HepG2 (cell line): ENCODE data around the gene MCF2L. TPM values are rescaled to one million over a fixed set of nuclear protein-coding genes. Genes with fewer than 3 reads are reported as not detected.

Experiments used
- ARID2 ChIP-seq: sonication (generic); formaldehyde crosslinking; IDR thresholded peaks from 2 replicates; pipeline ENCODE4 v1.8.1; 2022; ENCODE audit warnings: mild to moderate bottlenecking, missing genetic modification reagents, borderline replicate concordance
- ARNT ChIP-seq: fragments of 450-650 bp; IDR thresholded peaks from 2 replicates; pipeline ENCODE4 v1.6.1; 2017
- DPF2 ChIP-seq: sonication (generic); formaldehyde crosslinking; IDR thresholded peaks from 2 replicates; pipeline ENCODE4 v1.4.0; 2020; ENCODE audit warnings: mild to moderate bottlenecking, low read depth, missing genetic modification reagents, borderline replicate concordance
- FOXM1 ChIP-seq: sonication (generic); formaldehyde crosslinking; IDR thresholded peaks from 2 replicates; pipeline ENCODE4 v1.5.0; 2020; ENCODE audit warnings: missing genetic modification reagents
- HMG20A ChIP-seq: IDR thresholded peaks from 2 replicates; pipeline ENCODE4 v1.6.1; 2016; ENCODE audit warnings: borderline replicate concordance
- NFYC ChIP-seq: IDR thresholded peaks from 2 replicates; pipeline ENCODE4 v1.6.1; 2016; ENCODE audit warnings: missing genetic modification reagents, missing compliant biosample characterization
- PRDM10 ChIP-seq: sonication (generic); formaldehyde crosslinking; IDR thresholded peaks from 2 replicates; pipeline ENCODE4 v1.4.0; 2020; ENCODE audit warnings: low read depth, missing genetic modification reagents
- RFX5 ChIP-seq: IDR thresholded peaks from 2 replicates; pipeline ENCODE4 v1.6.1; 2011; ENCODE audit warnings: low read depth, low read length, improper control_type of control experiment
- RFXAP ChIP-seq: sonication (generic); formaldehyde crosslinking; IDR thresholded peaks from 2 replicates; pipeline ENCODE4 v1.4.0; 2020; ENCODE audit warnings: missing genetic modification reagents, borderline replicate concordance
- RXRB ChIP-seq: IDR thresholded peaks from 2 replicates; pipeline ENCODE4 v1.6.1; 2016; ENCODE audit warnings: borderline replicate concordance, missing genetic modification reagents, missing compliant biosample characterization
- SMAD9 ChIP-seq: sonication (generic); formaldehyde crosslinking; IDR thresholded peaks from 2 replicates; pipeline ENCODE4 v1.5.1; 2020; ENCODE audit warnings: mild to moderate bottlenecking, missing genetic modification reagents
- SRF ChIP-seq: IDR thresholded peaks from 2 replicates; pipeline ENCODE4 v1.6.1; 2011; ENCODE audit warnings: mild to moderate bottlenecking, low read depth, low read length, moderate library complexity
- XRCC5 ChIP-seq: fragments of 200-400 bp; formaldehyde crosslinking; optimal IDR thresholded peaks from 2 replicates; pipeline ENCODE3; 2017; ENCODE audit warnings: mild to moderate bottlenecking, low read length
- ZBTB39 ChIP-seq: sonication (generic); formaldehyde crosslinking; IDR thresholded peaks from 2 replicates; pipeline ENCODE4 v1.5.0; 2020; ENCODE audit warnings: missing genetic modification reagents
- ZNF205 ChIP-seq: IDR thresholded peaks from 2 replicates; pipeline ENCODE4 v1.6.1; 2018; ENCODE audit warnings: missing biosample characterization, missing genetic modification reagents
- ZNF251 ChIP-seq: sonication (generic); formaldehyde crosslinking; IDR thresholded peaks from 2 replicates; pipeline ENCODE4 v1.9.0; 2021; ENCODE audit warnings: mild to moderate bottlenecking, missing genetic modification reagents
- ZNF276 ChIP-seq: sonication (generic); formaldehyde crosslinking; IDR thresholded peaks from 2 replicates; pipeline ENCODE4 v1.4.0; 2020; ENCODE audit warnings: mild to moderate bottlenecking, low read depth, missing genetic modification reagents
- ZNF503 ChIP-seq: sonication (generic); formaldehyde crosslinking; IDR thresholded peaks from 2 replicates; pipeline ENCODE4 v1.4.0; 2020; ENCODE audit warnings: missing genetic modification reagents
- ZNF556 ChIP-seq: sonication (generic); formaldehyde crosslinking; IDR thresholded peaks from 2 replicates; pipeline ENCODE4 v1.4.0; 2020; ENCODE audit warnings: mild to moderate bottlenecking, missing genetic modification reagents, borderline replicate concordance
- ZNF740 ChIP-seq: sonication (generic); formaldehyde crosslinking; IDR thresholded peaks from 2 replicates; pipeline ENCODE4 v1.4.0; 2020; ENCODE audit warnings: missing genetic modification reagents
- polyA plus RNA-seq, 8 experiments: library from polyadenylated mRNA; depleted of rRNA in 3 of 8; stranded (reverse) in 7 of 8; unstranded in 1 of 8; fragments of >200 nt; fragmentation: Illumina TruSeq in 4 of 8; extraction: Trizol in 4 of 8; gene quantifications; 2 replicates each; pipeline versions ENCODE4 v1.2.1 to v1.2.3, GENCODE V29; 2011 to 2016; ENCODE audit warnings: low read depth in 4 of 8, missing spikeins in 1 of 8, mixed read lengths in 1 of 8; ENCODE audit not compliant: insufficient read depth in 1 of 8
- total RNA-seq, 5 experiments: library from RNA; depleted of rRNA; stranded (reverse); fragments of >200 nt; fragmentation: Illumina TruSeq; extraction: Trizol; gene quantifications; 2 replicates each; pipeline ENCODE4 v1.2.3, GENCODE V29; 2016; ENCODE audit warnings: low read depth in 1 of 5

MCF2L gene
- total and polyA plus RNA-seq, 2 of the 13 experiments (the other 11 are each of a cell fraction or from before 2014, with no cell fraction given): 19.4 to 28.4 TPM

GRCh38 chr13:113122550-113123225, 153.7 kb downstream of the MCF2L start, which contains the start of gene F10 (continued):
- TF ChIP-seq PRDM10 (CRISPR knock-in tag) (peak; percentile 73), ZBTB39 (0 out of 2 replicates have a peak, but pooled peaks have one; percentile 7), ZNF740 (CRISPR knock-in tag) (no peak; the same call in 1 of the 2 replicates), ZNF251 (CRISPR knock-in tag) (peak; percentile 81; the same call in 1 of the 2 replicates), ARNT (no peak), NFYC (CRISPR knock-in tag) (peak; percentile 76), HMG20A (CRISPR knock-in tag) (peak; percentile 15; the same call in 1 of the 2 replicates), SMAD9 (CRISPR knock-in tag) (0 out of 2 replicates have a peak, but pooled peaks have one; percentile 51), FOXM1 (CRISPR knock-in tag) (peak; percentile 49; the same call in 1 of the 2 replicates), DPF2 (CRISPR knock-in tag) (0 out of 2 replicates have a peak, but pooled peaks have one; percentile 29), ARID2 (CRISPR knock-in tag) (peak; percentile 89; the same call in 1 of the 2 replicates), ZNF556 (CRISPR knock-in tag) (peak; percentile 89), ZNF276 (CRISPR knock-in tag) (0 out of 2 replicates have a peak, but pooled peaks have one; percentile 69), SRF (no peak), RFX5 (peak; percentile 69; the same call in 1 of the 2 replicates), ZNF503 (peak; percentile 85), XRCC5 (peak; percentile 74), ZNF205 (CRISPR knock-in tag) (no peak), RFXAP (peak; percentile 93), RXRB (peak; percentile 72)
